K562 (cell line): Measurements from ENCODE around the gene SLC25A21. TPM values are rescaled to one million over a fixed set of nuclear protein-coding genes. Genes with fewer than 3 reads are reported as not detected.

Experiments
- BRD9 ChIP-seq: fragments of 450-650 bp; IDR thresholded peaks from 2 replicates; pipeline ENCODE4 v1.6.1; 2018; ENCODE audit warnings: low read depth; ENCODE audit not compliant: partially characterized antibody
- CHAMP1 ChIP-seq: fragments of 450-650 bp; IDR thresholded peaks from 2 replicates; pipeline ENCODE4 v1.6.1; 2016; ENCODE audit warnings: mild to moderate bottlenecking
- HMBOX1 ChIP-seq: sonication (generic); IDR thresholded peaks from 2 replicates; pipeline ENCODE4 v1.6.1; 2016
- MEF2D ChIP-seq: conservative IDR thresholded peaks from 2 replicates; pipeline ENCODE4 v1.6.1; 2016; ENCODE audit warnings: low read depth, missing genetic modification characterization, missing compliant biosample characterization
- MYBL2 ChIP-seq, 2 experiments: fragments of 450-650 bp in 1 of 2; sonication (generic) in 1 of 2; formaldehyde crosslinking in 1 of 2; IDR thresholded peaks; 2 replicates each; pipeline versions ENCODE4 v1.6.1 to v1.8.1; 2017 to 2022; ENCODE audit warnings: borderline replicate concordance in 1 of 2, inconsistent platforms in 1 of 2, low read depth in 1 of 2, mild to moderate bottlenecking in 1 of 2, missing genetic modification reagents in 1 of 2, moderate library complexity in 1 of 2
- MYC ChIP-seq, 2 experiments: fragments of 250-450 bp in 1 of 2; sonication (Bioruptor Pico) in 1 of 2; IDR thresholded peaks; 2 replicates each; pipeline versions ENCODE4 v1.5.1 to v1.6.1; 2012 to 2021; ENCODE audit warnings: low read depth in 2 of 2, borderline replicate concordance in 1 of 2, improper control_type of control experiment in 1 of 2, low read length in 1 of 2, mild to moderate bottlenecking in 1 of 2, moderate library complexity in 1 of 2
- NCOA2 ChIP-seq, 2 experiments: fragments of 450-650 bp; IDR thresholded peaks; 2 replicates each; pipeline ENCODE4 v1.6.1; 2018; ENCODE audit warnings: mild to moderate bottlenecking in 2 of 2, moderate library complexity in 1 of 2; ENCODE audit not compliant: partially characterized antibody in 2 of 2
- NFATC3 ChIP-seq: fragments of 450-650 bp; IDR thresholded peaks from 2 replicates; pipeline ENCODE4 v1.6.1; 2017; ENCODE audit warnings: mild to moderate bottlenecking
- NFE2 ChIP-seq: IDR thresholded peaks from 2 replicates; pipeline ENCODE4 v1.6.1; 2014; ENCODE audit warnings: antibody characterized with exemption, low read depth
- OTX1 ChIP-seq: fragments of 450-650 bp; formaldehyde crosslinking; IDR thresholded peaks from 2 replicates; pipeline ENCODE4 v1.4.0; 2022; ENCODE audit warnings: mild to moderate bottlenecking
- POLR2A ChIP-seq: fragments of 450-650 bp; conservative IDR thresholded peaks from 2 replicates; pipeline ENCODE4 v1.6.1; 2016
- PYGO2 ChIP-seq: fragments of 450-650 bp; IDR thresholded peaks from 2 replicates; pipeline ENCODE4 v1.6.1; 2016; ENCODE audit warnings: mild to moderate bottlenecking, missing genetic modification characterization, moderate library complexity, missing compliant biosample characterization
- SMARCA4 ChIP-seq: fragments of 450-650 bp; IDR thresholded peaks from 2 replicates; pipeline ENCODE4 v1.6.1; 2016
- SMARCB1 ChIP-seq: IDR thresholded peaks from 2 replicates; pipeline ENCODE4 v1.6.1; 2011; ENCODE audit warnings: improper control_type of control experiment, low read depth; ENCODE audit not compliant: insufficient read length
- SRF ChIP-seq, 2 experiments: fragments of 250-450, 450-650 bp in 1 of 2; sonication (Bioruptor Pico) in 1 of 2; sonication (generic) in 1 of 2; formaldehyde crosslinking; IDR thresholded peaks; 2 replicates each; pipeline versions ENCODE4 v1.5.0 to v1.5.1; 2020 to 2022; ENCODE audit warnings: mild to moderate bottlenecking in 1 of 2, missing genetic modification reagents in 1 of 2
- TAF9B ChIP-seq: fragments of 450-650 bp; IDR thresholded peaks from 2 replicates; pipeline ENCODE4 v1.6.1; 2018; ENCODE audit warnings: mild to moderate bottlenecking; ENCODE audit not compliant: partially characterized antibody
- TCF7L2 ChIP-seq: fragments of 150-350 bp; IDR thresholded peaks from 2 replicates; pipeline ENCODE4 v1.6.1; 2016; ENCODE audit warnings: low read depth, mild to moderate bottlenecking, low read length, moderate library complexity
- ZBTB5 ChIP-seq: fragments of 450-650 bp; IDR thresholded peaks from 2 replicates; pipeline ENCODE4 v1.6.1; 2017; ENCODE audit warnings: antibody characterized with exemption
- ZNF347 ChIP-seq: fragments of 450-650 bp; formaldehyde crosslinking; IDR thresholded peaks from 2 replicates; pipeline ENCODE4 v1.4.0; 2020; ENCODE audit warnings: low read depth, mild to moderate bottlenecking, moderate library complexity
- ZNF740 ChIP-seq, 3 experiments: fragments of 200-800 bp in 1 of 3; sonication (Bioruptor generic) in 1 of 3; sonication (generic) in 1 of 3; formaldehyde crosslinking in 1 of 3; IDR thresholded peaks; 2 replicates each; pipeline versions ENCODE4 v1.6.1 to v1.8.0; 2016 to 2022; ENCODE audit warnings: mild to moderate bottlenecking in 2 of 3, missing compliant biosample characterization in 2 of 3, missing genetic modification characterization in 2 of 3, missing genetic modification reagents in 1 of 3
- ZNF76 ChIP-seq: fragments of 250-450 bp; sonication (Bioruptor Pico); IDR thresholded peaks from 2 replicates; pipeline ENCODE4 v1.4.0; 2020; ENCODE audit warnings: mild to moderate bottlenecking, moderate library complexity, borderline replicate concordance
- polyA plus RNA-seq, 8 experiments: library from polyadenylated mRNA; depleted of rRNA in 4 of 8; stranded (reverse) in 5 of 8; unstranded in 3 of 8; fragments of >200 nt; fragmentation: Nextera tagmentation in 2 of 8; fragmentation: Illumina TruSeq in 1 of 8; extraction: Ambion mirVana in 2 of 8; extraction: Trizol in 1 of 8; gene quantifications; 2 replicates each; pipeline versions ENCODE4 v1.2.1 to v1.2.3, GENCODE V29; 2011 to 2014; ENCODE audit warnings: inconsistent platforms in 1 of 8, missing spikeins in 1 of 8
- total RNA-seq, 7 experiments: library from RNA; depleted of rRNA in 6 of 7; stranded (reverse); fragments of >200 nt in 6 of 7; fragmentation: Illumina TruSeq in 2 of 7; extraction: Trizol in 2 of 7; gene quantifications; 2 replicates each; pipeline versions ENCODE4 v1.2.1 to v1.2.3, GENCODE V29; 2011 to 2021; ENCODE audit warnings: low replicate concordance in 1 of 7

The SLC25A21 gene
- total and polyA plus RNA-seq, 9 of the 15 experiments (the other 6 are each of a cell fraction or from before 2014, with no cell fraction given), result 15.2 to 46.7 (median 28.7) TPM

- TF ChIP-seq ZBTB5 (no peak), NFATC3 (no peak), OTX1 (CRISPR knock-in tag) (no peak), MYBL2 (IDR thresholded peaks at IDR 0.05; ENCODE audit: low read depth) (peak; percentile 38; the same call in 1 of the 2 replicates), MYBL2 (CRISPR knock-in tag; IDR thresholded peaks at IDR 0.05; ENCODE audit: borderline replicate concordance) (no peak), NFE2 (no peak), NCOA2 (IDR thresholded peaks at IDR 0.05; ENCODE audit: partially characterized antibody in 2 of 2) (no peak), ZNF740 (CRISPR knock-in tag; IDR thresholded peaks at IDR 0.05) (no peak), ZNF740 (tag; IDR thresholded peaks at IDR 0.05) (no peak), PYGO2 (tag) (no peak), SRF (CRISPR knock-in tag; IDR thresholded peaks at IDR 0.05) (no peak), SMARCA4 (peak; percentile 66; the same call in 1 of the 2 replicates), MEF2D (tag) (no peak), BRD9 (no peak), TAF9B (no peak), ZNF347 (CRISPR knock-in tag) (no peak), SMARCB1 (no peak), HMBOX1 (no peak), ZNF76 (CRISPR knock-in tag) (no peak), MYC (IDR thresholded peaks at IDR 0.05; ENCODE audit: low read depth, low read length) (0 out of 2 replicates have a peak, but pooled peaks have one; percentile 28), MYC (CRISPR knock-in tag; IDR thresholded peaks at IDR 0.05; ENCODE audit: borderline replicate concordance, low read depth) (no peak), CHAMP1 (0 out of 2 replicates have a peak, but pooled peaks have one; percentile 39), POLR2A (no peak), TCF7L2 (no peak)
Observed at GRCh38 chr14:37027188-37027824, 145.1 kb downstream of the SLC25A21 start (continued).
